Measurements from ENCODE around the gene KIAA0513.

The KIAA0513 gene

DNA sequence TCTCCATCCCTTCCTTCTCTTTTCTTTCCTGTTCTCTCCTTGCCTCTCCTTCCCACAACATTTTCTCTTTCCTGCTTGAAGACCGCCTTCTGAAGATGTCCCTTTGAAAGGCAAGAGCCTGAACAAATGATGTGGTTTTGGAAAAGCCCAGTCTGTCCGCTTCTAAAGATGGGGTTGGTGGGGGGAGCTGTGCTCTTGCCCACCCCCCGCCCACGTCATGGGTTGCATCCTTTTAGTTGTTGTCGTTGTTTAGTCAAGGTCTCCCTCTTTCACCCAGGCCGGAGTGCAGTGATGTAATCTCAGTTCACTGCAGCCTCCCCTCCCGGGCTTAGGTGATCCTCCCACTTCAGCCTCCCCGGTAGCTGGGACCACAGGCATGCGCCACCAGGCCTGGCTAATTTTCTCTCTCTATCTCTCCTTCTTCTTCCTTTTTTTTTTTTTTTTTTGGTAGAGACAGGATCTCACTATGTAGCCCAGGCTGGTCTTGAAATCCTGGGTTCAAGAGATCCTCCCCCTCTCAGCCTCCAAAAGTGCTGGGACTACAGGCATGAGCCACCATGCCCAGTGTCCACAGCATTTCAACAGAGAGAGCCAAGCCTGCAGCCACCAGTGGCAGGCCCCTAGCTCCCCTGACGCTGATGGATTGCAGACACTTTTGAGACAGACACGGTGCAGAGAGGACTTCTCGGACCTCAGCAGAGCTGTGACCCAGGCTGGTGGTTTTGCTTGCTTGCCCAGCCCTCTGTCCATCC is 110.7 kb downstream of the KIAA0513 start:
- no peak for DNase-seq

- DNase-seq = no peak
Measured at GRCh38 chr16:85138825-85139627, 111.4 kb downstream of the KIAA0513 start.

GRCh38 chr16:85139881-85140339 is 112.3 kb downstream of the KIAA0513 start:
- no peak for DNase-seq

DNA sequence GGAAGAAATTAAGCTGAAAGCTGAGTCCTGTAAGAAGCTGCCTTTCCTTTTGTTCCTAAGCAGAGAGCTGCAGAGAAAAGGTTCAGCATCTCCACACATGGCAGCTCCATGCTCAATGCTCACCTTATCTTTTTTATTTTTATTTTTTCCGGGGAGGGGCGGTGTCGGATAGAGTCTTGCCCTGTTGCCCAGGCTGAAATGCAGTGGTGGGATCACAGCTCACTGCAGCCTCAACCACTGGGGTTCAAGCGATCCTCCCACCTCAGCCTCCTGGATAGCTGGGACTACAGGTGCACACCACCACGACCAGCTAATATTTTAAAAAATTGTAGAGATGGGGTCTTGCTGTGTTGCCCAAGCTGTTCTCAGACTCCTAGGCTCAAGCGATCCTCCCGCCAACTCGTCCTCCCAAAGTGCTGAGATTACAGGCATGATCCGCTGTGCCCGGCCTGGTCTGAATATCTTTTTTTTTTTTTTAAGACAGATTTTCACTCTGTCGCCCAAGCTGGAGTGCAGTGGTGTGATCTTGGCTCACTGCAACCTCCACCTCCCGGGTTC is 112.9 kb downstream of the KIAA0513 start:
- DNase-seq = no peak

DNA sequence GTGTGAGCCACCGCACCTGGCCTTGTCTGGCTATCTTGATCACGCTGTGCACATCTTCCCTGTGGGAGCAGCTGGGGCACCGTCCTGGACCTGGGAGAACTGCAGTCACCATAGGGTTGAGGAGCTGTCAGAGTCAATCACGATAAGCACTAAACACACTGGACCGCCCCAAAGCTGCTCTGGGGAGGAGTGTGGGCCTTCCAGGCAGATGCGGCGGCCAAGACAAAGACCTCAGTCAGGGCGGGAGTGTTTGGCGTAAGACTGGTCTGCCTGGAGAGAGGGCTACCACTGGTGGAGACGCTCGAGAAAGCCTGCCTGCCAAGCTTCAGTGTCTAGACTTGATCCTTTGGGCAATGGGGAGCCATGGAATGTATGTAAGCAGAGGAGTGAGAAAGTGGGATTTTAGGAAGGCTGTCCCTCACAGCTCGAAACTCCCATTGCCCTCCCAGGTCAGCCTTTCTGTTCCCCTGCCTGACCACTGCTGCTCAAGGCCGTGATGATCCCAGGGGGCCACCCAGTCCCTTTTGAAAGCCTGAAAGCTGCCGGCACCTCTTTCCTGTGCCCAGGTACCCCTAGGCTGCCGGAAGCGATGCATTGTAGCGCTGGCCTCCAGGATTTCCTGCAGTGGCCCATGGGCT is 114.0 kb downstream of the KIAA0513 start:
- DNase-seq = no peak

DNA sequence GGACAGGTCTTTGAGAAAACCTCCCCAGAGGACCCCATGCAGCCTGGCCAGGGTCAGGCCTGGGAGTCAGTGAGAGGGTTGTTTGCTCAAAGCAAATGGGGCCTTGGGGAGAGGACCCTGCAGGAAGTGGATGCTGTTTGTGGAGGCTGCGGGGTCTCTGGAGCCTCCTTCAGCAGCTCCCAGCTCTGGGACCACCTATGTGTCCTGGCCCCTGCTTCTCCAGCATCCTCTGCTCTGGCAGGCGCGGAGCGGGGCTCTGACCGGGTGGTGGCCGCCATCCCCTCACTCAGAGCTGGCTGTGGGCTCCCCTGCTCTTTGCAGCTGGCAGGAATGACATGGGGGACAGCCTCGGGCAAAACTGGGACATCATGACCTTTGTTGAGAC is 114.5 kb downstream of the KIAA0513 start:
- no peak for DNase-seq

DNA sequence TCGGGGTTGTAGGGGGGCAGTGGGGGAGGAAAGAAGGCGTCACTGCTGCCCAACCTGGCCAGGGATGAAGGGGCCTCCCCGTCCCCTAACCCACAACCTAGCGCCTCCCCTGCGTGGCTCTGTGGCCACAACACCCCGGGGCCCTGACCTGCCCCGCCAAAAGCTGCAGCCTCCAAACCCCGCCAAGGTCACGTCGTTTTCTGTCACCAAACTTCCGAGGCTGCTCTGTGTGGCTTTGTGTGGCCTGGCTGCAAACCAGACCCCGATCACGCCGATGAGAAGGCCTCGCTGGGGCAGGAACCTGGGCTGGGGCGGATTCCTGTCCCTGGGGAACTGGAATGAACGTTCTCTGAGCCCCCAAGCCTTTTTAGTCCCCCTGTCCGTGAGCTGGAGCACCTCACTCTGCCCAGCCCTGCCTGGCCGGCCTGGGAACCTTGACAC is 115.2 kb downstream of the KIAA0513 start:
- DNase-seq = no peak

Data from NCI-H446 treated with DMSO at 0.1 percent for 48 hours (cell line).